SK-N-MC (cell line): Measurements from ENCODE around the gene HERC4.

Source experiments
- EZH2 ChIP-seq: fragments of 200-600 bp; sonication (generic); IDR thresholded peaks from one replicate; pipeline ENCODE4 v1.6.1; 2017; ENCODE audit warnings: antibody characterized with exemption
- FOXP2 ChIP-seq: optimal IDR thresholded peaks from 2 replicates; pipeline ENCODE3; 2011; ENCODE audit warnings: mild to moderate bottlenecking, moderate library complexity; ENCODE audit not compliant: insufficient read depth; ENCODE audit errors: extremely low read length, control extremely low read depth

GRCh38 chr10:68075550-68076004, 494 bp upstream of the HERC4 start:
- TF ChIP-seq EZH2 (no peak), FOXP2 (no peak)
